Activated CD4-positive, CD25-positive, alpha-beta regulatory T cell treated with anti-CD3 and anti-CD28 coated beads, Interleukin-2, amount 50 U/mL, for 16 hours (primary cell): ENCODE data around the gene MLEC.

Experiments
- DNase-seq: peaks from one replicate; pipeline ENCODE4 v3.0.0-alpha.2; 2020; ENCODE audit warnings: low read depth, low spot score

MLEC gene

GRCh38 chr12:120741476-120742421 lies 54.8 kb downstream of the MLEC start:
- DNase-seq, result no peak

- no peak for DNase-seq
These were observed 58.1 kb downstream of the MLEC start for GRCh38 chr12:120744922-120745493.

DNA sequence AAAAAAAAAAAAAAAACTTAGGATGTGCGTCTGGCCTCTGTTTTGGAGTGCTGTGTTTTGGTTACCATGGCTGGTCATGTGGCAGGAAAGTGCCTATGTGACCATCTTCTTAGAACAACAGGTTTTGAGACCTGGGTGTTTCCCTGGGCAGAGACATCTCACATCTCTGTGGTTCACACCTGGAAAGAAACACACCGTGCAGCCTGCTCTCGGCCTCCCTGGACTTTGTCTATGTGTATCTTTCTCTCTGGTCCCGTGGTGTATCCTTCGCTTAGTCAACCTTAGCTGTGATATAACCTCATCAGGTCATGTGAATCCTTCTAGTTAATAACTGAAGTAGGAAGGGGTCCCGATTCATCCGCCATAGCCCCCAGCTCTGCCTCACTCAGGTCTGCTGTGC lies 61.3 kb downstream of the MLEC start:
- DNase-seq, result no peak

GRCh38 chr12:120749256-120749655 lies 62.3 kb downstream of the MLEC start:
- DNase-seq, result no peak

DNA sequence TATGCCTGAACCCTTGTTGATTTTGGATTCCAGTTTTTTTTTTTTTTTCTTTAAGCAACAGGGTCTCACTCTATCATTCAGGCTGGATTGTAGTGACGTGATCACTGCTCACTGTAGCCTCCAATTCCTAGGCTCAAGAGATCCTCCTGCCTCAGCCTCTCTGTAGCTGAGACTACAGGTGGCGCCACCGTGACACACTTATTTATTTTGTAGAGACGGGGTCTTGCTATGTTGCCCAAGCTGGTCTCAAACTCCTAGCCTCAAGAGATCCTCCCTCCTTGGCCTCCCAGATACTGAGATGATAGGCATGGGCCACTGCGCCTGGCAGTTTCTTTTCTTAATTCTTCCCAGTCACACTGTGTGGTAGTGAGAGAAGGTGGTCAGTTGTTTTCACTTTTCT lies 63.9 kb downstream of the MLEC start:
- no peak for DNase-seq

- no peak for DNase-seq
These were observed 64.4 kb downstream of the MLEC start for GRCh38 chr12:120751389-120751788.
